Measurements from ENCODE around the gene RIN1.

RIN1 gene

DNA sequence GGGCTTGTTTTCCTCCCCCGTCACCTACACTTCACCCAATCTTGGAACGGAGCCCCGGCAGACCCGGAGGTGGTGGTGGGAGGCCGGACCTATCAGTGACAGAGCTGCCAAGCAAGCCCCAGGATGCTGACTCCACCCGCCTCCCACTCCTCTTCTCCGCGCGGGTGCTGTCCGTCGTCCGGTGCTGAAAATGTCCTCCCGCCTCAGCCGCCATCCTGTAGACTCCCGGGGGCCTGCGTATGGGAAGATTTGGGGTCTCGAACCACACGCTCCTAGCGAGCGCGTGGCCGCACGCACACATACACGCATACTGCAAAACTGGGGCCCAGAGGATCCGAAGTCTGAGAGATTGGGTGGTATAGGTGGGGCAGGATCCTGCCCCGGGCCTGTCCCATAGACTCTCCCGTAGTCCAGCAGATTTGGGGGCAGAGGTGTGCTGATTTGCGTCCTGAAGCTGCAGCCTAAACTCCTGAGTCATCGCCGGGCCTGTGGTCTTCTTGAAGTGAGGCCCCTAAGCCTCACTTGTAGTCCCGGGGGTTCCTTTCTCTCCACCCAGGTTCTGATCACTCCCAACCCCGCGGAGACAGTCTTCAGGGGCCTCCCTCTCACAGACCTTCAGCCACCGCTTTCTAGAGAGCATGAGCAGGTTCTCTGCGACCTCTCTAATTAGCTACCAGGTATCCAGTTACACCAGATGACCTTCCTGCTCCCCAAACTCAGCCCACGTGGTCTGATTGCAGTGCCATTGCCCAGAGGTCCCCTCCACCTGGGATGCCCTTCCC lies 46.5 kb downstream of the RIN1 start:
- peak overlapping the region; percentile 60 for H3K23ac ChIP-seq (ENCODE audit: low read depth, low read length, poor library complexity)
- H3K36me3 ChIP-seq (replicated peaks in 1 of 2; ENCODE audit: control insufficient read depth in 2 of 2, insufficient read depth in 2 of 2, low read length in 2 of 2): peaks cover 10 to 24% of the 10 kb centered on the region in 2 donors
- peak overlapping the region; percentile 93 for H3K18ac ChIP-seq (ENCODE audit: low read length)
- peaks cover 19 to 46% (median 40%) of the 10 kb centered on the region in 3 experiments for H3K27me3 ChIP-seq (ENCODE audit: control insufficient read depth in 3 of 3, insufficient read depth in 3 of 3, low read depth in 1 of 3, low read length in 3 of 3)
- H2AK5ac ChIP-seq (ENCODE audit: low read depth, low read length): no peak overlapping the region
- peaks cover 8% of the 10 kb centered on the region for H3K79me1 ChIP-seq (ENCODE audit: low read depth, low read length)
- peak; percentile 85 for DNase-seq (ENCODE audit: low spot score)
- peak overlapping the region; percentile 63 to 83 for H3K4me3 ChIP-seq (ENCODE audit: low read length in 2 of 2)
- peak overlapping the region; percentile 68 for H2BK5ac ChIP-seq (ENCODE audit: low read length)
- peaks cover 0 to 5% of the 10 kb centered on the region in 2 donors for H3K9me3 ChIP-seq (replicated peaks in 1 of 2; ENCODE audit: control insufficient read depth in 2 of 2, insufficient read depth in 1 of 2, low read depth in 1 of 2, low read length in 2 of 2)
- no peak overlapping the region for H4K91ac ChIP-seq (ENCODE audit: low read depth, low read length, poor library complexity)
- H3K4me1 ChIP-seq (ENCODE audit: control insufficient read depth in 2 of 2, insufficient read depth in 1 of 2, low read depth in 1 of 2, low read length in 2 of 2): peaks cover 9 to 14% of the 10 kb centered on the region in 2 donors
- no CpG with 5 or more reads among the region's 36 CpGs for WGBS, 2 donors (ENCODE audit: extremely low coverage in 2 of 2, insufficient read length in 2 of 2, insufficient replicate concordance in 1 of 2)
- no peak overlapping the region for H3K4ac ChIP-seq (ENCODE audit: low read length)
- peak overlapping the region; percentile 50 for H3K9ac ChIP-seq (ENCODE audit: low read depth, low read length, poor library complexity)
- H4K8ac ChIP-seq (ENCODE audit: low read depth, low read length): no peak overlapping the region
- H3K4me2 ChIP-seq (ENCODE audit: insufficient read depth, low read length, poor library complexity, severe bottlenecking): peak overlapping the region; percentile 95
- peak overlapping the region; percentile 88 for H2AFZ ChIP-seq (ENCODE audit: low read length)
- peak overlapping the region; percentile 86 for H2BK15ac ChIP-seq (ENCODE audit: low read length)
- H2BK120ac ChIP-seq (ENCODE audit: low read depth, low read length): no peak overlapping the region
- no peak overlapping the region for H2BK12ac ChIP-seq (ENCODE audit: low read length)
- H3K27ac ChIP-seq (replicated peaks; ENCODE audit: low read length): peak overlapping the region; percentile 78
- H3K14ac ChIP-seq (ENCODE audit: low read length): no peak overlapping the region

DNA sequence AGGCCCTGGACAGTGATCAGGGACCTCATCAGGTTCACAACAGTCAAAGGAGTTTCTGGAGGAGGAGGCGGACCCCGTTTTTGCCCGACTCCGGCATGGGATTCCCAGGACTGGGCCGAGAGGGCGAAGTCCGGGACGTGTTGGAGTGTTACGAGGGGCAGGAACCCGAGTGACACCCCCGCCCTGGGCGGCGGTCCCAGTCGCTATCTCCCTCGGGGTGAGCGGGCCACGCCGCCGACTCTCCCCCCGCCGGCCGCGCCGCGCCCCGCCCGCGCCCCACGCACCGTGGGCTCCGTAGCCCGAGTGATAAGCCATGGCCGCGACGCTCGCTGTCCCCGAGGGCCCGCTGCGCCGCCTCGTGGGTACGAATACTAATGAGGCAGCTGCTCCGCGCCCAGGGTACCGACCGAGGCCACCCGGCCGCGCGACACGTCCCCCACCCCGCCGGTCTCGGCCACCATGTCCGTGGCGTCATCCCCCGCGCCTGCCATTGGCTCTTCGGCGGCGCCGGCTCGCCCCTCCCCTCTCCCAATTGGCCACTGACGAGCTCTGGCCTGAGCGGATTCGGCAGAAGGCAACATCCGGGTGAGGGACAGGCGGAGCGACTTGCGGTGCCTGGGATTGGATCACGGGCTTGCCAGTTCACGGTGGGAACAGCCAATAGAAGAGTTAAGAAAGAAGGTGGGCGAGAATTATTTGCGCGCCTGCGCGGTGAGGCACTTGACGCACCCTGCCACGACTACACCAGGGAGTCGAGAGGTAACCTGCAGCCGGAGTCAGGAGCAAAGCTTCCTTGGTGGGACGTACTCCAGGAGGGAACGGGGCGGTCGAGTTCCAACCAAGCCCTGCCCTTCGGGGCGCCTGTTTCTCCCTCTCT lies 47.3 kb downstream of the RIN1 start, which contains the start of gene YIF1A:
TSS of gene YIF1A (minus strand) at position 473 of the 877 bp plus-strand sequence. CDS start at position 315, 158 bp downstream.
- Histone ChIP-seq H4K8ac (ENCODE audit: low read depth, low read length) (no peak within 1 kb of the TSS), H3K9ac (ENCODE audit: low read depth, low read length, poor library complexity) (peak within 1 kb of the TSS; percentile 96), H3K4me2 (ENCODE audit: insufficient read depth, low read length, poor library complexity, severe bottlenecking) (peak within 1 kb of the TSS; percentile 95), H3K27ac (replicated peaks; ENCODE audit: low read length) (peak within 1 kb of the TSS; percentile 78), H2BK12ac (ENCODE audit: low read length) (no peak within 1 kb of the TSS), H3K14ac (ENCODE audit: low read length) (peak within 1 kb of the TSS; percentile 87), H2BK15ac (ENCODE audit: low read length) (peak within 1 kb of the TSS; percentile 86), H4K91ac (ENCODE audit: low read depth, low read length, poor library complexity) (no peak within 1 kb of the TSS), H2AK5ac (ENCODE audit: low read depth, low read length) (peak within 1 kb of the TSS; percentile 95), H2BK5ac (ENCODE audit: low read length) (peak within 1 kb of the TSS; percentile 89), H3K79me1 (ENCODE audit: low read depth, low read length) (peaks cover 8% of the 10 kb centered on the region), H3K27me3 (ENCODE audit: control insufficient read depth in 3 of 3, insufficient read depth in 3 of 3, low read depth in 1 of 3, low read length in 3 of 3) (peaks cover 19 to 39% (median 38%) of the 10 kb centered on the region in 3 experiments), H3K4me1 (ENCODE audit: control insufficient read depth in 2 of 2, insufficient read depth in 1 of 2, low read depth in 1 of 2, low read length in 2 of 2) (peaks cover 9 to 14% of the 10 kb centered on the region in 2 donors), H3K18ac (ENCODE audit: low read length) (peak within 1 kb of the TSS; percentile 99), H3K4me3 (ENCODE audit: low read length in 2 of 2) (peak within 1 kb of the TSS; percentile 63 to 91), H3K4ac (ENCODE audit: low read length) (peak within 1 kb of the TSS; percentile 71), H2AFZ (ENCODE audit: low read length) (peak within 1 kb of the TSS; percentile 88), H3K23ac (ENCODE audit: low read depth, low read length, poor library complexity) (peak within 1 kb of the TSS; percentile 95), H3K36me3 (replicated peaks in 1 of 2; ENCODE audit: control insufficient read depth in 2 of 2, insufficient read depth in 2 of 2, low read length in 2 of 2) (peaks cover 16 to 32% of the 10 kb centered on the region in 2 donors), H2BK120ac (ENCODE audit: low read depth, low read length) (peak within 1 kb of the TSS; percentile 35), H3K9me3 (replicated peaks in 1 of 2; ENCODE audit: control insufficient read depth in 2 of 2, insufficient read depth in 1 of 2, low read depth in 1 of 2, low read length in 2 of 2) (peaks cover 0 to 5% of the 10 kb centered on the region in 2 donors)
- no CpG with 5 or more reads among the region's 87 CpGs for WGBS, 2 donors (ENCODE audit: extremely low coverage in 2 of 2, insufficient read length in 2 of 2, insufficient replicate concordance in 1 of 2)
- DNase-seq (ENCODE audit: low spot score): peak; percentile 98

DNA sequence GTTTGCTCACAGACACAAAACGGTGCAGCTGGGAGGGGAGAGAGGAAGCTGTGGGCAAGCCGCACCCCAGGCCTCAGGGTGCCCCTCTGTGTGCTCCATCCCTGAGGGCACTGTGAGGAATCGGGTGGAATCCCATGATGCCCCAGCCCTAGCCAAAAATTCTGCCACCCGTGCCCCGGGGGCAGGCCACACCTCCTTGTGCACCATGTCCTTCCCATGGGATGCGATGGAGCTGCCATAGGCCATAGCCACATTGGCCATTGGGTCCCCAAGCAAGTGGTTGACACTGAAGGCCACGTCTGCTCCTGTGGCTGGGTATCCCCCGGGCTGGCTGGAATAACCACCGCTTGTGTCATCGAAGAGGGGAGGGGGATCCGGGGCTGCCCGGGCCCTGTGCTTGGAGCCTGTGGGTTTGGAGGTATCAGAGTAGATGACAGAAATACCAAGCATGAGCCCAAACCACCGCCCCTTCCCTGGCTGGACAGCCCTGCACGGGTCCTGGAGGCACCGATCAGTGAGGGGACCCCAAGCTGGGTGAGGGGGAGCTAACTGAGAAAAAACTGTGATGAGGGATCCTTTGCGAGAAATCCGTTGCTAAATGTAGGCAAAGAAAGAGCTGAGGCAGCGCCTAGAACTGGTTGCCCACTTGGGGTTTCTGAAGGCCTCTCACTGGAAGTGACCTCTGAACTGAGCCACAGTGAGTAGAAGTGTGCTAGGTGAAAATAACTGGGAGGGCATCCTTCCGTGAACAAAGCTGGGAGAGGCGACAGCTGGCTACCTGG lies 48.2 kb downstream of the RIN1 start:
- Histone ChIP-seq H3K27me3 (ENCODE audit: control insufficient read depth in 3 of 3, insufficient read depth in 3 of 3, low read depth in 1 of 3, low read length in 3 of 3) (peaks cover 18 to 30% (median 30%) of the 10 kb centered on the region in 3 experiments), H3K14ac (ENCODE audit: low read length) (peak overlapping the region; percentile 75), H3K4ac (ENCODE audit: low read length) (peak overlapping the region; percentile 30), H3K4me3 (ENCODE audit: low read length in 2 of 2) (peak overlapping the region; percentile 63 to 91), H3K27ac (replicated peaks; ENCODE audit: low read length) (no peak overlapping the region), H3K18ac (ENCODE audit: low read length) (peak overlapping the region; percentile 36), H3K9me3 (replicated peaks in 1 of 2; ENCODE audit: control insufficient read depth in 2 of 2, insufficient read depth in 1 of 2, low read depth in 1 of 2, low read length in 2 of 2) (peaks cover 0 to 5% of the 10 kb centered on the region in 2 donors), H3K4me2 (ENCODE audit: insufficient read depth, low read length, poor library complexity, severe bottlenecking) (peak overlapping the region; percentile 90), H2BK120ac (ENCODE audit: low read depth, low read length) (peak overlapping the region; percentile 35), H4K8ac (ENCODE audit: low read depth, low read length) (no peak overlapping the region), H4K91ac (ENCODE audit: low read depth, low read length, poor library complexity) (no peak overlapping the region), H3K79me1 (ENCODE audit: low read depth, low read length) (peaks cover 8% of the 10 kb centered on the region), H3K9ac (ENCODE audit: low read depth, low read length, poor library complexity) (peak overlapping the region; percentile 96), H2BK15ac (ENCODE audit: low read length) (no peak overlapping the region), H2AFZ (ENCODE audit: low read length) (peak overlapping the region; percentile 87), H3K36me3 (replicated peaks in 1 of 2; ENCODE audit: control insufficient read depth in 2 of 2, insufficient read depth in 2 of 2, low read length in 2 of 2) (peaks cover 19 to 39% of the 10 kb centered on the region in 2 donors), H3K4me1 (ENCODE audit: control insufficient read depth in 2 of 2, insufficient read depth in 1 of 2, low read depth in 1 of 2, low read length in 2 of 2) (peaks cover 12 to 16% of the 10 kb centered on the region in 2 donors), H2AK5ac (ENCODE audit: low read depth, low read length) (peak overlapping the region; percentile 95), H2BK12ac (ENCODE audit: low read length) (no peak overlapping the region), H3K23ac (ENCODE audit: low read depth, low read length, poor library complexity) (peak overlapping the region; percentile 95), H2BK5ac (ENCODE audit: low read length) (peak overlapping the region; percentile 89)
- DNase-seq (ENCODE audit: low spot score): no peak
- no CpG with 5 or more reads among the region's 20 CpGs for WGBS, 2 donors (ENCODE audit: extremely low coverage in 2 of 2, insufficient read length in 2 of 2, insufficient replicate concordance in 1 of 2)

All from neuronal stem cell (in vitro differentiated cells).